D721Med (cell line): Measurements from ENCODE around the gene OR5M3.

Experiments
- DNase-seq: peaks from one replicate; pipeline ENCODE4 v3.0.0; 2011; ENCODE audit warnings: low spot score; ENCODE audit not compliant: insufficient read length
- FAIRE-seq: peaks from 2 replicates; lab custom pipeline; 2011; peaks lifted over from hg19 to GRCh38; lab: Jason Lieb, UNC
- TF ChIP-seq, protein P1 (sequence below): IDR thresholded peaks from 2 replicates; pipeline ENCODE4 v1.5.1; 2012; ENCODE audit warnings: mild to moderate bottlenecking, control low read depth; ENCODE audit not compliant: insufficient read depth; ENCODE audit errors: missing control alignments

Gene OR5M3

DNA sequence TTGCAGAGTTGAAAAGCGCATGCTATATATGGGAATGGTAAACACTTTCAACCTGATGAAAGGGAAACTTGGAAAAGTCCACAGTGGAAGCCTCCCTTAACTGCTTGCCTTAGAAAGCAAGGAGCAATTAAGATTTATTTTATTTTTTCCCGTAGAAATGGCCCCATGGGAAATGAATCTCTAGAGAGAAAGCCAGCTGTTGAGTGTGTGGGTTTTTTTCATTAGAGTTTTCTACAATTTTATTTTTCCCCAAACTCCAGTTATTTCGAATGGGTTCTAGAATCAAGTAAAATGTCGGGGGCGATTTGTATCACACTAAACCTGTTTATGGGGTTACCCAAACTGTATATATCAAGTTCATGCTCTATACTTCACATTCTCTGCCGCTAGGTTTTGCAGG is at the start of gene OR5M3:
OR5M3 (minus strand) TSS at position 101 of the 400 bp plus-strand sequence. CDS start 2,855 bp downstream, outside the sequence.
- FAIRE-seq = no peak
- DNase-seq = no peak
- TF ChIP-seq, protein P1, sequence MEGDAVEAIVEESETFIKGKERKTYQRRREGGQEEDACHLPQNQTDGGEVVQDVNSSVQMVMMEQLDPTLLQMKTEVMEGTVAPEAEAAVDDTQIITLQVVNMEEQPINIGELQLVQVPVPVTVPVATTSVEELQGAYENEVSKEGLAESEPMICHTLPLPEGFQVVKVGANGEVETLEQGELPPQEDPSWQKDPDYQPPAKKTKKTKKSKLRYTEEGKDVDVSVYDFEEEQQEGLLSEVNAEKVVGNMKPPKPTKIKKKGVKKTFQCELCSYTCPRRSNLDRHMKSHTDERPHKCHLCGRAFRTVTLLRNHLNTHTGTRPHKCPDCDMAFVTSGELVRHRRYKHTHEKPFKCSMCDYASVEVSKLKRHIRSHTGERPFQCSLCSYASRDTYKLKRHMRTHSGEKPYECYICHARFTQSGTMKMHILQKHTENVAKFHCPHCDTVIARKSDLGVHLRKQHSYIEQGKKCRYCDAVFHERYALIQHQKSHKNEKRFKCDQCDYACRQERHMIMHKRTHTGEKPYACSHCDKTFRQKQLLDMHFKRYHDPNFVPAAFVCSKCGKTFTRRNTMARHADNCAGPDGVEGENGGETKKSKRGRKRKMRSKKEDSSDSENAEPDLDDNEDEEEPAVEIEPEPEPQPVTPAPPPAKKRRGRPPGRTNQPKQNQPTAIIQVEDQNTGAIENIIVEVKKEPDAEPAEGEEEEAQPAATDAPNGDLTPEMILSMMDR = no peak

DNA sequence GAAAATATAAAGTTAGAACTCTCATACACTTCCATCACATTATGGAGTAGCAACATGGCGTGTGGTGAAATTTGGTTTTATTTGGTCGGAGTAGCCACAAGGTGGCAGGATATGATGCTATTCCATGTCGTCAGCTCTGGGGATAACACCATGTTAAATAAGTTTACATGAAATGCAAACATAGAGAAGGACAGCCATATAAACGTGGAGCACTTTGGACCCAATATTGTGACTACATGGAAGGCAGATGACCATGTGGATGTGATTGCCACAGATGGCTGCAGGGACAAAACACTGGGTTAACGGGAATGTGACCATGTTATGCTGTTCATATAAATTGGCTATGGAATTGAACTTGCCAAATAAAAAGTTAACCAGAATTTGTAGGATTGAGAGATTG is 48.9 kb upstream of the OR5M3 start:
- DNase-seq (no peak), FAIRE-seq (no peak)
- TF ChIP-seq, protein P1 = peak; percentile 16

DNA sequence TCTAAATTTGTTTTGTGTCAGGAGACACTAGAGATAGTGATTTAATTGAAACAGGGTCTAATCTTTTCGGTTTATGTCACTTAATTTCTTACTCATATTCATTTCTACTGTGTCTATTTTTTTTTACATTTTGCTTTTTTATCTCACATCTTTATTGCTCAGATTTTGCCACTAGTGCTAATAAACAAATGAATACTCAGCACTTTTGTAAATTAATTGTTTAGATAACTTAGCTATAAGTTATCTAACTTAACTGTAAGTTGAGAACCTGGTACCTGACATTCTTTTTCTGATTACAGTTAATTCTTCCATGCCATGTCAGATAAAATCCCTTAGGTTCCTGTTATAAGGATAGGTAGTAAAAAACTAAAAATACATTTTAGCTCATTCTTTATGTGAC is 40.1 kb upstream of the OR5M3 start:
- TF ChIP-seq, protein P1 = no peak
- FAIRE-seq (no peak), DNase-seq (no peak)

DNA sequence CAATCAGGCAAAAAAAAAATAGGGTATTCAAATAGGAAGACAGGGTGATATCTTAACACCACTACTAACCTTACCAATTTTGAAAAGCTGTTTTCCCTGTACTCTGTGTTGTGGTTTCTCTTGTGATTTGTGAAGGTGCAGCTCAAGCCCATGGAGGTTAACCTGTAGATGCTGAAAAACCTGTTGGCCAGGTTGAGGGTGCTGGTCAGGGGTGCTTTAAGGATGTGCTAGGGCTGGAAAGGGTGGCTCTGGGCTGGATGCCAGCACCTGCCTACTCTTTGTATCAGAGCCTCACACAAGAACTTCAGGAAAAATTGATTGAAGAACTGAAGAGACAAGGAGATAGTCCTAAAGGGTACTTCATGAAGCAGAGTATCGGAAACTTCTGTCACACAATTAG is 36.3 kb upstream of the OR5M3 start:
- DNase-seq = no peak
- FAIRE-seq = no peak

DNA sequence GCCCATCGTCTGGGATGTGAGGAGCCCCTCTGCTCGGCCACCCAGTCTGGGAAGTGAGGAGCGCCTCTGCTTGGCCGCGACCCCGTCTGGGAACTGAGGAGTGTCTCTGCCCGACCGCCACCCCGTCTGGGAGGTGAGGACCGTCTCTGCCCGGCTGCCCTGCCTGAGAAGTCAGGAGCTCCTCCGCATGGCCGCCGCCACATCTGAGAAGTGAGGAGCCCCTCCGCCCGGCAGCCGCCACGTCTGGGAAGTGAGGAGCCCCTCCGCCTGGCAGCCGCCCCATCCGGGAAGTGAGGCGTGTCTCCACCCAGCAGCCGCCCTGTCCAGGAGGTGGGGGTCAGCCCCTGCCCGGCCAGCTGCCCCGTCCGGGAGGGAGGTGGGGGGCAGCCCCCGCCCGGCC is 23.9 kb upstream of the OR5M3 start:
- no peak for DNase-seq
- no peak for FAIRE-seq
- TF ChIP-seq, protein P1 = no peak

More for the DNA sequence above, 36.3 kb upstream of the OR5M3 start:
- TF ChIP-seq, protein P1 = no peak

DNA sequence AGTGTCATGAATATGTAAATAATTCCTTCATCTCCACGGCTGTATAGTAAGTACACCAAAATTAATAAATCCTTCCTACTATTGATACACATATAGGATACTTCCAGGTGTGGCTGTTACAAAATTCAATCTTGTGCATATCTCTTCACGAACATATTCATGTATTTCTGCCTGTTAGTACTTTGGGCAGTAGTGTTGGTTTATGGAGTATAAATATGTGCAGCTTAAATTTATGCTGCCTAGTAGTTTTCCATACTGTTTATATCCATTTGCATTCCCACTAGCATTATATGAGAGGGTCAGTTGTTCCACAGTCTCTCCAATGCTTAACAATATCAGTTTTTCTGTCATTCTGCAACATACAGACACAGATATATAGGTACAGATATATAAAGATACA is 22.0 kb upstream of the OR5M3 start:
- DNase-seq (no peak), FAIRE-seq (no peak)

DNA sequence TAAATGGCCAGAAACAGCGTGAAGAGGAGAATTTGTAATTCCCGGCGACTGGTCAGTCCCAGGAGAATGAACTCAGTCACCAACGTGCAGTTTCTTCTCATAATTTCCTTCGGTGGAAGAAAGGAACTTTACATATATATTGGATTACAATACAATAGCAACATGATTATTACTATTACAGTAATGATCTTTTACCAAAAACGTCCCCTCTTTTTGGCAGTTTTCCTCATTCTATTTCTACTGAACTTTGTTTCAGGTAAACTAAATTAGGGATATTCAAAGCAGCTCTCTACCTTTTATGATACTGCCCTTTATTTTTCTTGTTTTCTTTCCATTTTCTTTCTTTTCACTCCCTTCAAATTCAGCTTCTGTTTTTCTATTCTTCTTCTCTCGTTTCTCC is 18.1 kb upstream of the OR5M3 start, which contains the start of gene OR5M8:
OR5M8 (minus strand) TSS at position 101 of the 400 bp plus-strand sequence; CDS start at position 101, 0 bp downstream.
- DNase-seq (no peak), FAIRE-seq (no peak)
- TF ChIP-seq, protein P1 = no peak

More for the DNA sequence above, 22.0 kb upstream of the OR5M3 start:
- TF ChIP-seq, protein P1 = no peak
